Duodenal mucosa (tissue), 2 donors: ENCODE measurements around the gene GTF2A2.
A peak's percentile ranks its signal among the peaks of the same experiment; 100 is the strongest.
"Not testable (repeated sequence)": the region's sequence is repeated elsewhere in the genome, so short reads cannot be mapped to it uniquely, and the experiment has no call there.

Source experiments
- H3K27ac ChIP-seq: one replicate; pipeline ENCODE4 v1.7.0; 2013; ENCODE audit warnings: low read depth, low read length
- H3K27me3 ChIP-seq, 2 donors: one replicate each; pipeline ENCODE4 v1.7.0; 2013; ENCODE audit warnings: low read length in 2 of 2, control low read depth in 1 of 2; ENCODE audit not compliant: insufficient read depth in 2 of 2, control insufficient read depth in 1 of 2
- H3K36me3 ChIP-seq, 2 donors: one replicate each; pipeline ENCODE4 v1.7.0; 2013; ENCODE audit warnings: low read length in 2 of 2, control low read depth in 1 of 2; ENCODE audit not compliant: insufficient read depth in 2 of 2, control insufficient read depth in 1 of 2
- H3K4me1 ChIP-seq, 2 donors: one replicate each; pipeline ENCODE4 v1.7.0; 2013; ENCODE audit warnings: low read length in 2 of 2, control low read depth in 1 of 2; ENCODE audit not compliant: insufficient read depth in 2 of 2, control insufficient read depth in 1 of 2
- H3K4me3 ChIP-seq, 2 donors: one replicate each; pipeline ENCODE4 v1.7.0; 2013; ENCODE audit warnings: low read length in 2 of 2, low read depth in 1 of 2
- H3K9ac ChIP-seq, 2 donors: one replicate each; pipeline ENCODE4 v1.7.0; 2013; ENCODE audit warnings: low read length in 2 of 2, low read depth in 1 of 2
- H3K9me3 ChIP-seq, 2 donors: one replicate each; pipeline ENCODE4 v1.7.0; 2013; ENCODE audit warnings: low read length in 2 of 2, control low read depth in 1 of 2; ENCODE audit not compliant: control insufficient read depth in 1 of 2

The GTF2A2 gene

GRCh38 chr15:59645812-59646211 lies 11.5 kb downstream of the GTF2A2 start:
- not testable (repeated sequence) for H3K27me3 ChIP-seq, H3K9ac ChIP-seq, H3K4me3 ChIP-seq, H3K27ac ChIP-seq, H3K9me3 ChIP-seq, H3K4me1 ChIP-seq
- H3K36me3 ChIP-seq = peaks cover 0 to 21% of the 10 kb centered on the region in 2 donors

DNA sequence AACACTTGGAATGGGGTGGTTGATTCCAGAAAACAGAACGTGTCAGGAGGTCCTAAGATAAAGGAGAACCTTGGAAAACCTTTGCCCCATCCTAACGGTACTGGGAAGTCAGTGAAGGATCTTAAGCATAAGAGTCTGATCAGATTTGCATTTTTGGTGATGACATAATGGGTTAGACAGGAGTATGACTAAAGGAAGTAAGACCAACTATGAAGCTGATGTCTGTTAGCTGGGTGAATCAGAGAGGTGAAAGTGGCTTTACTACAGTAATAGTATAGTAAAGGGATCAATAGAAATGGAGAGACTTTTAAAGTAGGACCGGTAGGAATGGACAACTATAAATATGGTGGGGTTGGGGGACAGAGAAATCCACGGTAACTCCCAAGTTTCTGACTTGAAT lies 12.6 kb downstream of the GTF2A2 start:
- H3K27ac ChIP-seq = no peak overlapping the region
- no peaks in the 10 kb centered on the region for H3K27me3 ChIP-seq
- H3K4me3 ChIP-seq = no peak overlapping the region
- H3K9ac ChIP-seq = no peak overlapping the region
- peaks cover 0 to 25% of the 10 kb centered on the region in 2 donors for H3K36me3 ChIP-seq
- H3K4me1 ChIP-seq = no peaks in the 10 kb centered on the region
- no peaks in the 10 kb centered on the region for H3K9me3 ChIP-seq

GRCh38 chr15:59642351-59642750 lies 15.0 kb downstream of the GTF2A2 start:
- Histone ChIP-seq H3K27ac (no peak overlapping the region), H3K9me3 (no peaks in the 10 kb centered on the region), H3K27me3 (no peaks in the 10 kb centered on the region), H3K9ac (no peak overlapping the region), H3K4me3 (no peak overlapping the region), H3K36me3 (peaks cover 0 to 24% of the 10 kb centered on the region in 2 donors), H3K4me1 (no peaks in the 10 kb centered on the region)

DNA sequence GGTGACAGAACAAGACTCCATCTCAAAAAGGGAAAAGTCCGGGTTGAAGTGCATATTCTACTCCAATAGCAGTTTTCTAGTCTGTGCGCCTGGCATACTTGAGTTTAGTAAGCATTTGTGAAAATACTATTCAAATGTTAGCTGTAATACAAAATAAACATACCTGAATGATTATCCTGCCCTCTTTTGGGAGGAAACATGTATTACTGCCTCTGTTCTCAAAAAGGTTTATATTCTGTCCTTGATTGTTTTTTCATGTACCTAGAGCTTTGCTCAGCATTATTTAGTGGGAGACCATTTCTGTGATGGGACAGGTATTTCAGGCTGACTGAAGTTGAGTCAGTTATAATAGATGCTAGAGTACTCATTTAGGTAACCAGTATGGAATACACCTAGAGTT lies 19.8 kb downstream of the GTF2A2 start:
- not testable (repeated sequence) for H3K4me1 ChIP-seq, H3K4me3 ChIP-seq, H3K27me3 ChIP-seq, H3K9ac ChIP-seq, H3K9me3 ChIP-seq, H3K27ac ChIP-seq
- H3K36me3 ChIP-seq = peaks cover 0 to 19% of the 10 kb centered on the region in 2 donors

- Histone ChIP-seq H3K27me3 (no peaks in the 10 kb centered on the region), H3K9me3 (no peaks in the 10 kb centered on the region), H3K36me3 (peaks cover 0 to 19% of the 10 kb centered on the region in 2 donors), H3K4me1 (no peaks in the 10 kb centered on the region), H3K27ac (no peak overlapping the region), H3K9ac (no peak overlapping the region), H3K4me3 (no peak overlapping the region)
Observed at GRCh38 chr15:59636184-59636583, 21.1 kb downstream of the GTF2A2 start.

DNA sequence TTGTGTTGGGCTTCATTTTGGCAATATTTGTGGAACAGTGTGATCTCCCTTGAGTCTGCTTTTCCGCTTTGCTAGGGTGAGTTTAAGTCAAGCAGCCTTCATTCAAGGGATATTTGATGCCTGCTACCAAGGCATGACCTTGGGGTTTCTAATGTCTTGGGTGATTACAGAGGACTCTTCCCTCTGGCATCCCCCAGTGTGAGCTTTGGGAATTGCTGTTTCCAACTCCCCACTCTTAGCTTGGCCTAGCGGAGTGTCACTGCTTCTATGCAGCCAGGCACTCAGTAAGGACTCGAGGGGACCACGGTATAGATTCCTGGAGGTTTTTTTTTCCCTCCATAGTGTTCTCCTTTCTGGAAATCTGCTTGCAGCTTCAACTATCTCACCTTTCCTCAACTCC lies 24.6 kb downstream of the GTF2A2 start:
- H3K4me1 ChIP-seq = no peaks in the 10 kb centered on the region
- H3K9ac ChIP-seq = no peak overlapping the region
- H3K27ac ChIP-seq = no peak overlapping the region
- H3K4me3 ChIP-seq = no peak overlapping the region
- H3K27me3 ChIP-seq = no peaks in the 10 kb centered on the region
- H3K9me3 ChIP-seq = no peaks in the 10 kb centered on the region
- peaks cover 0 to 9% of the 10 kb centered on the region in 2 donors for H3K36me3 ChIP-seq

- Histone ChIP-seq H3K9me3 (no peaks in the 10 kb centered on the region), H3K4me1 (peaks cover 8 to 14% of the 10 kb centered on the region in 2 donors), H3K27ac (no peak overlapping the region), H3K9ac (no peak overlapping the region), H3K4me3 (no peak overlapping the region), H3K27me3 (peaks cover 0 to 5% of the 10 kb centered on the region in 2 donors), H3K36me3 (peaks cover 25 to 67% of the 10 kb centered on the region in 2 donors)
Observed at GRCh38 chr15:59622289-59622688, 35.0 kb downstream of the GTF2A2 start.

GRCh38 chr15:59618406-59618805 lies 38.9 kb downstream of the GTF2A2 start:
- Histone ChIP-seq H3K9me3 (no peaks in the 10 kb centered on the region), H3K4me1 (peaks cover 13 to 21% of the 10 kb centered on the region in 2 donors), H3K27ac (no peak overlapping the region), H3K36me3 (peaks cover 21 to 47% of the 10 kb centered on the region in 2 donors), H3K9ac (peak overlapping the region; percentile 16 to 37), H3K4me3 (peak overlapping the region in 1 of 2 donors; percentile 51), H3K27me3 (peaks cover 0 to 5% of the 10 kb centered on the region in 2 donors)

DNA sequence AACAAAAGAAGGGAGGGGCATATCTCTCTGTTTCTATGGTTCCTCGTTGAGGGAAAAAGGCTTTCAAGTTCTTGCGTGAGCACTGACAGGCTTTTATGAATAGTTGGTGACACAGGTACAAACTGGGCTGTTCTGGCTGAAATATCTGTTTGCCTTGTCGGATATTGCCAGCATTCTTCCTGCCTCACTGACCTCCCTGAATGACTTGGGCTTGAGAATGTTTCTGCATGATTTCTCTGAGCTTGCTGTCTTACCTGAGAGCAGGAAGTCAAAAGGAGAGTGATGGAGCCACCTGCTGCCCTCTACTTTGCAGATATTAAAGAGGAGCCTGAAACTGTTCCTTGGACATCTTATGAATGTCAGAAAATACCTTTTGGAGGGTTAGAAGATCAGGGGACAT lies 40.9 kb downstream of the GTF2A2 start:
- Histone ChIP-seq H3K4me3 (peak overlapping the region; percentile 52 to 84), H3K9me3 (no peaks in the 10 kb centered on the region), H3K36me3 (peaks cover 21 to 38% of the 10 kb centered on the region in 2 donors), H3K9ac (peak overlapping the region; percentile 48 to 60), H3K27me3 (peaks cover 0 to 5% of the 10 kb centered on the region in 2 donors), H3K27ac (no peak overlapping the region), H3K4me1 (peaks cover 13 to 21% of the 10 kb centered on the region in 2 donors)

DNA sequence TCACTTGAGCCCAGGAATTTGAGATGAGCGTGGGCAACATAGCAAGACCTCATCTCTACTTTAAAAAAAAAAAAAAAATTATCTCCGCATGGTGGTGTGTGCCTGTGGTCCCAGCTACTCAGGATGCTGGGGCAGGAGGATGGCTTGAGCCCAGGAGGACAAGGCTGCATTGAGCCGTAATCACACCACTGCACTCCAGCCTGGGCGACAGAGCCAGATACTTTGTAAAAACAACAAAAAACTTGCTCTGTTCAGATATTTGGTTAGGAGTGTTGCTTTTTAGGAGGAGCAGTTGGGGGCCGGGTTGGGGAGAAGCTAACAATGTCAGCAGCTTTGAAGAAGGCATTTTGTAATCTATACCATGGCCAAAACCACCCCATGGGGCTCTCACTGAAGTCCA lies 41.7 kb downstream of the GTF2A2 start:
- H3K9ac ChIP-seq = peak overlapping the region; percentile 48 to 60
- H3K36me3 ChIP-seq = peaks cover 21 to 32% of the 10 kb centered on the region in 2 donors
- H3K27ac ChIP-seq = no peak overlapping the region
- peaks cover 0 to 5% of the 10 kb centered on the region in 2 donors for H3K27me3 ChIP-seq
- peak overlapping the region; percentile 52 to 84 for H3K4me3 ChIP-seq
- no peaks in the 10 kb centered on the region for H3K9me3 ChIP-seq
- peaks cover 13 to 21% of the 10 kb centered on the region in 2 donors for H3K4me1 ChIP-seq

DNA sequence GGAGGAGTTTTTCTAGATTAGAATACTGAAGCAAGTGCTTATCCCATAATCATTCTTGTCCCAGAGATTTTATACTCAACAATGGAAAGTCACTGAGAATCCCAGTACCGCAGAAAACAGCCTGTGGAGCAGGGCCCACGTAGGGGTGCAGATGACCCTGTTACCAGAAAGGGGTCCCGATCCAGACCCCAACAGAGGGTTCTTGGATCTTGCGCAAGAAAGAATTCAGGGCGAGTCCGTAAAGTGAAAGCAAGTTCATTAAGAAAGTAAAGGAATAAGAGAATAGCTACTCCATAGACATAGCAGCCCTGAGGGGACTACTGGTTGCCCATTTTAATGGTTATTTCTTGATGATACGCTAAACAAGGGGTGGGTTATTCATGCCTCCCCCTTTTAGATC lies 43.2 kb downstream of the GTF2A2 start:
- Histone ChIP-seq H3K4me3 (peak overlapping the region; percentile 80 to 84), H3K4me1 (peaks cover 12 to 18% of the 10 kb centered on the region in 2 donors), H3K27ac (no peak overlapping the region), H3K27me3 (peaks cover 0 to 5% of the 10 kb centered on the region in 2 donors), H3K9me3 (no peaks in the 10 kb centered on the region), H3K9ac (peak overlapping the region; percentile 26 to 60), H3K36me3 (peaks cover 15 to 20% of the 10 kb centered on the region in 2 donors)
